ENCODE measurements around the gene RPL15.

RPL15 gene

DNA sequence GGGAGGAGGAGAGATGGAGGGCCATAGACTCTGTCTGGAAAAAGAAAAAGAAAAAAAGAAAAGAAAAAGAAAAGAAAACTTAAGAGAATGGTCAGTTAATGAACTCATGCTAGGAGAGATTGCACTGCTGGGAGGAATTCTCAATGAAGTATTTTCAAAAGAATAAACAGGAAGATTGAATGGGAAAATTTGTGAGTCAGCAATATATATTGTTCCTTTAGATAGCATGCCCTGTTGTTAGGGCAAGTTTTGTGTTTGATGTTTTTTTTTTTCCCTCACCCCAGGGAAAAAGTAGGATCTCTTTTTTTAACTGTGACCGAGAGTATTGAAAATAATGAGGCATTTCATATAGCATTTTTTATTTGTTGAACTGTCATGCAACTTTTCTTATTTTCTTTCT lies 20.4 kb downstream of the RPL15 start:
- DNase-seq (no peak), ATAC-seq (no peak)
- H3K4me1 Mint-ChIP-seq = no peaks in the 10 kb centered on the region
- H3K27ac Mint-ChIP-seq = no peak overlapping the region
- no peaks in the 10 kb centered on the region for H3K9me3 Mint-ChIP-seq
- peaks cover 8% of the 10 kb centered on the region for H3K27me3 Mint-ChIP-seq
- H3K4me3 Mint-ChIP-seq = no peak overlapping the region

DNA sequence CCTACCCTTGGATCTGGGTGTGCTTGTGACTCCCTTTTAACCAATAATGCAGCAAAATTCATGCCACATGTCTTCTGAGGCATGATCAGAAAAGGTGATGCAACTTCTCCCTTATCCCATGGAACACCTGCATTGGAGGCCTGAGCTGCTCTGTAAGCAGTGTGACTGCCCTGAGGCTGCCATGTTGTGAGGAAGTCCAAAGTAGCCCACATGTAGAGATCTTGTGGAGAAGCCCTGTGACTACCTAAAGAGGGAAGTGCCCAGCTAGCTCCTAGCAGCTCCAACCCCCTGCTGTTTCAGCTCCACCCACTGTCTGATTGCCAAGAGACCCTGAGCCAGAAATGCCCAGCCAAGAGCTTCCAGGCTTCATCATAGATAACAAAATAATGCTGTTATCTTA lies 21.8 kb downstream of the RPL15 start:
- DNase-seq (no peak), ATAC-seq (no peak)
- Mint-ChIP-seq H3K9me3 (no peaks in the 10 kb centered on the region), H3K27ac (no peak overlapping the region), H3K4me3 (no peak overlapping the region), H3K27me3 (peaks cover 20% of the 10 kb centered on the region), H3K4me1 (peaks cover under 1% of the 10 kb centered on the region)

DNA sequence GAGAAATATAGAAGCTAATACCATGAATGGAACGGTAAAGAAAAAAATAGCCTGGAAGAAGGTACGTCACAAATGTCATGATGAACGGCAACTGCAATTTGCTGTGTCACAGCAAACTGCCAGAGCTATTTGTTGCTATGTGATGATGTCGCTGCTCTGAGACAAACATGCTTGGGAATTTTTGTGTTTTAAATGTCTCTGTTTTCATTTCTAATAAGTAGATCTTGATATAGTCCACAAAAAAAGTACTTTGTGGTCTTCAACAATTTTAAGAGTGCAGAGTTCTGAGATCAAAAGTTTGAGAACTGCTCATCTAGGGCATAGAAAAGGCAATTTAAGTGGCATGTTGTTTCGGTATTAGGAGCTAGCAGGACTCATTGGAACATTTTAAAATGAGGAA lies 23.8 kb downstream of the RPL15 start:
- Mint-ChIP-seq H3K27ac (no peak overlapping the region), H3K27me3 (peaks cover 31% of the 10 kb centered on the region), H3K9me3 (no peaks in the 10 kb centered on the region), H3K4me1 (peaks cover 11% of the 10 kb centered on the region), H3K4me3 (no peak overlapping the region)
- no peak for DNase-seq
- no peak for ATAC-seq

DNA sequence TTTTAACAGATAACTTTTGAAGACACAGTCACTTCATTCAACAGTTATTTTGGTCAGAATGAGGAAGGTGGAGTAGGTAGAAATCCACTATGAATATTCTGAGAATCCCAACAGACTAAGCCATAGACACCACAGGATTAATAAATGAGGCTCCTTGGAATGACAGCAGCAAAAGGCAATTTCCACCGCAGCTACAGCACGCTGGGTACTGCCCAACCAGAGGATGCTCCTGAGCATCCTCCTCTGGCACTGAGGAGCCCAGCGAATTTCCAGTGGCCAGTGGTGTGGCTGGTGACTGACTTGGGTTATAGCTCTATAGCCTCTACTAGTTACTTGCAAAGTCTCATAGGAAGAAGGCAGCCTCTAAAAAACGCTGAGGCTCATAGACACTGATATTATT lies 24.5 kb downstream of the RPL15 start:
- no peak for ATAC-seq

DNA sequence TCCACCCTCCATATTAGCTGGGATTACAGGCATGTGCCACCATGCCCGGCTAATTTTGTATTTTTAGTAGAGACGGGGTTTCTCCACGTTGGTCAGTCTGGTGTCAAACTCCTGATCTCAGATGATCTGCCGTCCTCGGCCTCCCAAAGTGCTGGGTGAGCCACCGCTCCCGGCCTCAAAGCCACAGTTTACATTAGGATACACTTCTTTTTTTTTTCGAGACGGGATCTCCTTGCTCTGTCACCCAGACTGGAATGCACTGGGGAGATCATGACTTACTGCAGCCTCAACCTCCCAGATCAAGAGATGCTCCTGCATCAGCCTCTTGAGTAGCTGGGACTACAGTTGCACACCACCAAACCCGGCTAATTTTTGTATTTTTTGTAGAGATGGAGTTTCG lies 25.6 kb downstream of the RPL15 start:
- Mint-ChIP-seq H3K9me3 (no peaks in the 10 kb centered on the region), H3K27ac (no peak overlapping the region), H3K27me3 (peaks cover 23% of the 10 kb centered on the region), H3K4me3 (no peak overlapping the region), H3K4me1 (peaks cover 18% of the 10 kb centered on the region)
- DNase-seq = no peak
- no peak for ATAC-seq

More for the DNA sequence above, 24.5 kb downstream of the RPL15 start:
- Mint-ChIP-seq H3K27me3 (peaks cover 31% of the 10 kb centered on the region), H3K4me3 (no peak overlapping the region), H3K9me3 (no peaks in the 10 kb centered on the region), H3K27ac (no peak overlapping the region), H3K4me1 (peaks cover 11% of the 10 kb centered on the region)
- no peak for DNase-seq

DNA sequence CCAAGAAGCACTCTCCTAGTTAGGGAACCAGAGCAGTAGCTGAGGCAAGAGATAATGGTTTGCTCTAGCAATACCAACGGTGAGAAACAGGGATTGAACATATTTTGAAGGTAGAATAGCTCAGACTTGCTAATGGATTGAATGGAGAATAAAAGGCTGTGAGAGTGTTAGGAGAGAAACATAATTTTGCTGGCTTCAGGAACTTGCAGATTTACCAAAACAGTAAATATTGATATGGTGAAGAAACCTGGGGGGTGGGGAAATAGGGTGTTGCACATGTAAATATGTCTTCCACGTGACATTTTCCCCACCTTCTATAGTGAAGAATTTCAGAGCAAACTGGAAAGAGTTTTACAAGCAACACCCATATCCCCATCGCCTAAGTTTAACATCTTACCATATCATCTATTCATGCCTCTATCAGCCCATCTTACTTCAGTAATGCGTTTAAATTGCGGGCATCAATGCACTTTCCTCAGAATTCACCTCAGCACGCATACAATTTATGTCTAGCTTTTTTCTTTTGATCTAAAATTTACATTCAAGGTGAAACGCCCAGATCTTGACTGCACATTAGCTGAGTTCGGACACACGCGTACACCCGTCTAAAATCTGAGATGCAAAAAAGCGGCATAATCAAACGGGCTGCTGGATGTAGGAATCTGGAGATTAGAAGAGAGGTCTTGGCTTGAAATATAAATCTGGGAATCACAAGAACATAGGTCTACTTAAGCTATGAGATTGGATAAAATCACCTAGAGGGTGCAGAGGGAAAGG lies 27.3 kb downstream of the RPL15 start:
- Mint-ChIP-seq H3K4me1 (peaks cover 31% of the 10 kb centered on the region), H3K27ac (peak overlapping the region; percentile 86 to 88), H3K9me3 (no peaks in the 10 kb centered on the region), H3K27me3 (peaks cover 23% of the 10 kb centered on the region), H3K4me3 (peak overlapping the region; percentile 82 to 92)
- DNase-seq = no peak
- ATAC-seq = no peak

DNA sequence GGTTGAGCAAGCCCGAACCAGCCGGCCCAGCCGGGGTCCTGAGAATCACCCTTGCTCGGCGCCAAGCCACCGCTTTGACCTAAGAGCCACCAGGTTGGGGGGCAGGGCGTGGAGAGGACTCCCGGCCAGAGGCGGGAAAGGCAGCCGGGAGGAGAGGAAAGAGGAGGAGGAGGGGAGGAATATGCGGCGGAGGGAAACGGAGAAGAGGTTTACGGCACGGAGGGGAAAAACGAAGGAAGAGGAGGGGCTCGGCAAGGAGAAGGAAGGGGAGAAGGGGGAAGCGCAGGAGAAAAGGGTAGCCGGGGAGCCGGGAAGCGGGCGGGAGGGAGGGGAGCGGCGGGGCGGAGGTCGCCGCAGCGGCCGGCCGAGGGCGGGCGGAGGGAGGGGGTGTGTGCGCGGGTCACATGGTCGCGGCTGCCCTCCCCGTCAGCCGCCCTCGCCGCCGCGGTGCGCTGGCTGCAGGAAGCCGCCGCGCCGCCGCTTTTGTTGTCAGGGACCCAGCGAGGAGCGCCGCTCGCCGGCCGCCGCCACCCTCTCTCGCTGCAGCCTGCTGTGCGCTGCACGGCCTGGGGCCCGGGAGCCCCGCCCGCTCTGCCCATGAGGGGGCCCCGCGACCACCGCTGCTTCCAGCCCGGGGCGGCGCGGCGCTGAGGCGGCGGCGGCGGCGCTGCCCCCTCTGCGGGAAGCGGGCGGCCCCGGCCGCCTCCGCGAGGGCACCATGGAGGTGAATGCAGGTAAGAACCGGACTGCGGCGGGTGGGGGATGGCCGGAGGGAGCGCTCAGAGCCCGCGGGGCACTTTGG lies 28.1 kb downstream of the RPL15 start, which contains the start of gene NR1D2:
Gene NR1D2, plus strand, starts transcription at position 426 of the 802 bp plus-strand sequence. Its CDS starts 293 bp downstream, at position 719.
- peak within 1 kb of the TSS; percentile 91 to 97 for H3K27ac Mint-ChIP-seq
- DNase-seq = peak; percentile 71 to 73
- H3K4me3 Mint-ChIP-seq = peak within 1 kb of the TSS; percentile 82 to 92
- no peaks in the 10 kb centered on the region for H3K9me3 Mint-ChIP-seq
- peaks cover 40% of the 10 kb centered on the region for H3K4me1 Mint-ChIP-seq
- peak; percentile 68 for ATAC-seq
- H3K27me3 Mint-ChIP-seq = peaks cover 23% of the 10 kb centered on the region

DNA sequence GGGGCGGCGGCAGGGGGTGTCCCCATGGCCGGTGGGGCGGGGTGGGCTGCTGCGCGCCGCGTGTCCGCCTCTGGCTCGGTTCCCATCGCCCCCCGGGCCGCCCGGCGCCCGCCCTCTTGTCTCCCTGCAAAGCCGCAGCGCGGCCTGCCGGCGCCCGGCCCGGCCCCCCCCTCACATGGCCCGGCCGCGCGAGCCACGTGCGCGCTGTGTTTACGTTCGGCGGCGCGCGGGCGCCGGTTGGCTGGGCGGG lies 28.7 kb downstream of the RPL15 start:
- H3K27ac Mint-ChIP-seq = peak overlapping the region in 1 of 2 donors; percentile 94

DNA sequence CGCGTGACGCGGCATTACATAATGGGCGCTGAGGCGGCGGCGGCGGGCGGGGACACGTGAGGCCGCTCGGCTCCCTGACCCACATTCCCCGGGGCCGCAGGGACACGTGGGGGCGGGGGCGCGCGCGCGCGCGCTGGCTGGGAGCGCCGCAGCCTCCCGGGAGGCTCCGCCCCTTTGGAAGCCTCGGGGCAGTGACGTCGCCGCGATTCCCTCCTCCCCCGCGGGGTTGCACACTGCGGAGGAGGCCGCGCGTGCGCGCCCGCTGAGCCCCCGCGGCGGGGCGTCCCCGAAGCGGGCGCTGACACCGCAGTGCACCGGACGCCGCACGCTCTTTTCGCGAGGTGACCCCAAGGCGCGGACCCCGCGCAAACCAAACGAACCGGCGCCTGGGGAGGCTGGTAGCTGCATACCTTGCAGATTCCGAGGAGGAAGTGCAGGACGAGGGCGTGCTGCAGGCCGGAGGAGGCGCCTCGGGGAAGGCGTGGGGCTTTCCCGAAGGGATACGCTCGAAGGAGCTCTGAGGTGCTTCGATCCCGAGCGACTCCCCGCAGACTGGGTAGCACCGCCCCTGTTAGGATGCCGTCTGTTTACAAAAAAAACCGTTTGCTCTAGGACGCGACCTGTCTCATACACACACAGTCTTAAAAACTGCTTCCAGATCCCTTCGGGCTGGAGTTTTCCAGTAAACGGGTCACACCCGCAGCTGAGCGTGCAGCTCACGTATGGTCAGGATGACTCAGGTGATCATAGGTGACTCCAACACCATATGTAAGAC lies 29.2 kb downstream of the RPL15 start:
- Mint-ChIP-seq H3K27me3 (peaks cover 23% of the 10 kb centered on the region), H3K4me1 (peaks cover 50% of the 10 kb centered on the region), H3K9me3 (no peaks in the 10 kb centered on the region), H3K4me3 (peak overlapping the region; percentile 81 to 82), H3K27ac (peak overlapping the region; percentile 91 to 97)
- ATAC-seq = peak; percentile 86
- DNase-seq = peak; percentile 93 to 96

More for the DNA sequence above, 28.7 kb downstream of the RPL15 start:
- peak overlapping the region; percentile 44 to 82 for H3K4me3 Mint-ChIP-seq
- H3K9me3 Mint-ChIP-seq = no peaks in the 10 kb centered on the region
- ATAC-seq (no peak), DNase-seq (no peak)
- H3K27me3 Mint-ChIP-seq = peaks cover 23% of the 10 kb centered on the region
- H3K4me1 Mint-ChIP-seq = peaks cover 45% of the 10 kb centered on the region

DNA sequence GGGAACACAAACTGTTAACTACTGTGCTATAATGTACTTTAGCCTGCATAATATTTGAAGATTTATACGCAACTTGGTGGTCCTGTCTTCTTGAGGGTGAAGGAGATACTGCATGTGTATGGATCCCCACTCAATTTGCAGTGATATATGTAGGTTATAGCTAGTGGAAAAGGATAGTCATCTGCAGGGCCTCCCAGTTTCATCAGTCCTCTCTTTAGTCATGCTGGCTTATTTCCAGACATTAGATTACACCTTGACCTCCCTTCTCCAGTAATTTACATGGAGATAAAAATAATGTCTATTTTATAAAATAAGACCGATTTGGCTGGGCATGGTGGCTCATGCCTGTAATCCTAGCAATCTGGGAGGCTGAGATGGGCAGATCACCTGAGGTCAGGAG lies 31.8 kb downstream of the RPL15 start:
- no peak overlapping the region for H3K4me3 Mint-ChIP-seq
- H3K9me3 Mint-ChIP-seq = no peaks in the 10 kb centered on the region
- H3K4me1 Mint-ChIP-seq = peaks cover 74% of the 10 kb centered on the region

DNA sequence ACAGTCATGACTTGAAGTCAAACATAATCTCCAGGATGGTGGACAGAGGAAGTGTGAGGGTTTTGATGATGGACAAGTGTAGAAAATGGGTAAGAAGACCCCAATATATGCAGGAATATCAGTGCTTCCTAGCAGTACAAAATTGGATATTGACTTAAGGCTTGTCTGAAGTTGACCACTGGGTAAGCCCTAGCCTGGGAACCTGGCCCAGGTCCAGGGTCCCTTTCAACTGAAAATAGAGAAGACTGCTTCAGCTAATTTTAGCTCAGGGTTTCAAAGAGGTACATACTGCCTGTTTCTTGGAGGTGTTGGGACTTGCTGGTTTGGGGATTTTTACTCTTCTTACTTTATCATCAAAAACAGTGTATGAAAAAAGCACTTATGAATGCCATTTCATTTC lies 32.9 kb downstream of the RPL15 start:
- Mint-ChIP-seq H3K27me3 (peaks cover under 1% of the 10 kb centered on the region), H3K27ac (peak overlapping the region in 1 of 2 donors; percentile 94), H3K4me1 (peaks cover 73% of the 10 kb centered on the region), H3K4me3 (peak overlapping the region; percentile 71 to 86), H3K9me3 (no peaks in the 10 kb centered on the region)
- no peak for ATAC-seq
- DNase-seq = no peak

More for the DNA sequence above, 31.8 kb downstream of the RPL15 start:
- no peak for DNase-seq
- no peak for ATAC-seq
- peaks cover 11% of the 10 kb centered on the region for H3K27me3 Mint-ChIP-seq
- H3K27ac Mint-ChIP-seq = no peak overlapping the region

DNA sequence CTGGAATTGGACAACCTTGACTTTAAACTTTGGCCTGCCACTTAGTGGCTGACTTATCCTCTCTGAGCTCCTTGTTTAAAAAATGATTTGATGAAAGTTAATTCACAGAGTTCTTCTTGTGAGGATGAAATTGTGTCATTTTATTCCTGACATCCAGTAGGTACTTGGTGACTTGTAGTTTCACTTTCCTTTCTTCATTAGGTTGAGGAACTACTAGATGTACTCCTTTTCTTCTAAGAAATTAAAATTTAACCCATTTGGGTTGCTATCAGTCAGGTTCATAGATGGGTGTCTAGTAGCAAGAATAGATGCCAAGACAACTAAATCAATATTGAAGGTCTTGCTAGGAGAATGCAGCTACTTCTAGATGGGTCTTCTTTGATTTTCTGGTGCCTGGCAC lies 33.4 kb downstream of the RPL15 start:
- Mint-ChIP-seq H3K27me3 (no peaks in the 10 kb centered on the region), H3K4me1 (peaks cover 77% of the 10 kb centered on the region), H3K4me3 (peak overlapping the region; percentile 71 to 86), H3K9me3 (no peaks in the 10 kb centered on the region), H3K27ac (peak overlapping the region in 1 of 2 donors; percentile 94)
- no peak for ATAC-seq
- no peak for DNase-seq

DNA sequence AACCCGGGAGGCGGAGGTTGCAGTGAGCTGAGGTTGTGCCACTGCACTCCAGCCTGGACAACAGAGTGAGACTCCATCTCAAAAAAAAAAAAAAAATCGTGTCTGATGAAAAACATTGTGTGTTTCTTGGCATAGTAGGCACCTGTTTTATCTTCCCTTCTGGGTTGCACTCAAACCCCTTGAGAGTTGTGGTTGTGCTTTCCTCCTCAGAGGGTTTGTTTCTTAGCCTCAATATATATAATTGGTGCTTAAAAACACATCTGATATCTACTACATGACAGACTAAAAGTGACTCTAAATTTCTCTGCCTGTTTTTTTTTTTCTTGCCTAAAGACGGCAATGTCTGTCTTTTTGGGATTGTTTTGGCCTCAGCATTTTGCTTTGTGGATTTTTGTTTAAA lies 35.7 kb downstream of the RPL15 start:
- no peaks in the 10 kb centered on the region for H3K9me3 Mint-ChIP-seq
- H3K4me1 Mint-ChIP-seq = peaks cover 75% of the 10 kb centered on the region
- no peak overlapping the region for H3K4me3 Mint-ChIP-seq
- no peaks in the 10 kb centered on the region for H3K27me3 Mint-ChIP-seq
- ATAC-seq (no peak), DNase-seq (no peak)
- H3K27ac Mint-ChIP-seq = no peak overlapping the region

DNA sequence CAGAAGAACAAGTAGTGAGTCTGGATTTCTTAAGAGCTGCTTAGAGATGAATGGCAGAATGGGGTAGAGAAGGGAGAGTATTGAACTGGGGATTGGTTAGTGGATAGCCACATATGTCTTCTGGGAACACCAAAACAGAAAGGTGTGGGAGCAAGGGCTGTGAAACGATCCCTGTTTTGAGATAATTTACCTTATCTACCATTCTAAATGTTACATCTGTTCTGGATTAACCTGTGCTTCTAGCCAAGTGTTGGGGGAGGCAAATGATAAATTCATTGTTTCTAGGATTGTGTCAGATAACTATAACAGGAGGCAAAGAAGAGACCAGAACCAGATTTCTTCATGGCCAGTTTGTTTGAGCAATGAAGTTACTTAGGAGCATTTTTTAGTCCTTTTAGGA lies 36.6 kb downstream of the RPL15 start:
- DNase-seq (no peak), ATAC-seq (no peak)
- Mint-ChIP-seq H3K27me3 (no peaks in the 10 kb centered on the region), H3K4me3 (no peak overlapping the region), H3K27ac (no peak overlapping the region), H3K9me3 (no peaks in the 10 kb centered on the region), H3K4me1 (peaks cover 74% of the 10 kb centered on the region)

DNA sequence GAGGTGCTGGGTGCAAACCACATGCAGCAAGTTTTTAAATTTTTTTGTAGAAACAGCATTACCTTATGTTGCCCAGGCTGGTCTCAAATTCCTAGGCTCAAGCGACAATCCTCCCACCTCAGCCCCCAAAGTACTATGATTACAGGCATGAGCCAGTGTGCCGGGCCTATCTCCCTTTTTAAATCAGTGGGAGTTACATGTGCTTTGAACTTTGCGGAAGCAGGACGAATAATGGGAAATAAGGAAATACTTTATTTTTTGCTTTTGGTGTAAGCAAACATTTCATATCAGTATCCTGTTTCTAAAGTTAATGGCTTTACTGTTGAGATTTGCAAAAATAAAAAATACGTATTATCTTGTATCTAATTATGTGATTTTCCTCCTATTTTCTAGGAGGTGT lies 37.2 kb downstream of the RPL15 start:
- Mint-ChIP-seq H3K4me3 (no peak overlapping the region), H3K27me3 (no peaks in the 10 kb centered on the region), H3K9me3 (no peaks in the 10 kb centered on the region), H3K27ac (no peak overlapping the region), H3K4me1 (peaks cover 77% of the 10 kb centered on the region)
- no peak for DNase-seq
- ATAC-seq = no peak

DNA sequence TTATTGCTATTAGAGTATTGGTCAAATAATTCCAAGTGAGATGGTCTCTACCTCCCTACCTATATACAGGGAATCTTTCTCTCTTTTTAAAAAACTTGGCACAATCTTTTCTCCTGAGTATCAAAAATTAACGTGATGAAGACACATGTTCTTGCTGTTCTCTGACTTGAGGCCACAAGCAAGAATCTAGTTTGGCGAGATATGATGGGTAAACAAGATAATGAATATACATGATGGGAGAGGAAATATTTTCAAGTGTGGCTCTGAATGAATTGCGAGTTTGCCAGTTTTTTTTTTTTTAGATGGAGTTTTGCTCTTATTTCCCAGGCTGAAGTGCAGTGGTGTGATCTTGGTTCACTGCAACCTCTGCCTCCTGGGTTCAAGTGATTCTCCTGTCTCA lies 39.8 kb downstream of the RPL15 start:
- Mint-ChIP-seq H3K27me3 (no peaks in the 10 kb centered on the region), H3K4me1 (peaks cover 59% of the 10 kb centered on the region), H3K27ac (no peak overlapping the region), H3K9me3 (no peaks in the 10 kb centered on the region), H3K4me3 (no peak overlapping the region)
- DNase-seq (no peak), ATAC-seq (no peak)

Data from stimulated activated naive CD8-positive, alpha-beta T cell treated with anti-CD3 and anti-CD28 coated beads, Interleukin-15, amount 100 ng/mL, for 72 hours (primary cell).